Astrocyte (in vitro differentiated cells and primary cell): ENCODE data around the gene ST6GALNAC3. TPM values are rescaled to one million over a fixed set of nuclear protein-coding genes. Genes with fewer than 3 reads are reported as not detected.

Source experiments
- DNase-seq: peaks from one replicate; pipeline ENCODE4 v3.0.0-alpha.2; 2010; ENCODE audit warnings: low read depth
- FAIRE-seq: peaks from 2 replicates; lab custom pipeline; 2011; peaks lifted over from hg19 to GRCh38; lab: Jason Lieb, UNC
- H2AFZ ChIP-seq: 2 replicates; pipeline ENCODE4 v1.6.0; 2012; ENCODE audit warnings: low read depth, low read length, inconsistent platforms
- H3K27ac ChIP-seq: 2 replicates; pipeline ENCODE4 v1.5.1; 2011; ENCODE audit warnings: low read depth, low read length, inconsistent platforms
- H3K27me3 ChIP-seq: 2 replicates; pipeline ENCODE4 v1.6.0; 2011; ENCODE audit warnings: low read length, inconsistent platforms; ENCODE audit not compliant: insufficient read depth
- H3K36me3 ChIP-seq: 2 replicates; pipeline ENCODE4 v1.5.1; 2011; ENCODE audit warnings: low read length, inconsistent platforms; ENCODE audit not compliant: insufficient read depth
- H3K4me1 ChIP-seq: 2 replicates; pipeline ENCODE4 v1.5.1; 2011; ENCODE audit warnings: low read length, inconsistent platforms; ENCODE audit not compliant: insufficient read depth
- H3K4me2 ChIP-seq: 2 replicates; pipeline ENCODE4 v1.6.0; 2012; ENCODE audit warnings: low read length, inconsistent platforms
- H3K4me3 ChIP-seq: 2 replicates; pipeline ENCODE4 v1.5.1; 2011; ENCODE audit warnings: low read depth, mild to moderate bottlenecking, low read length, inconsistent platforms; ENCODE audit not compliant: insufficient read depth
- H3K79me2 ChIP-seq: 2 replicates; pipeline ENCODE4 v1.6.0; 2012; ENCODE audit warnings: mild to moderate bottlenecking, low read length, inconsistent platforms; ENCODE audit not compliant: insufficient read depth
- H3K9ac ChIP-seq: 2 replicates; pipeline ENCODE4 v1.6.0; 2012; ENCODE audit warnings: mild to moderate bottlenecking, low read length, inconsistent platforms
- H3K9me3 ChIP-seq: 2 replicates; pipeline ENCODE4 v1.5.1; 2012; ENCODE audit warnings: low read depth, mild to moderate bottlenecking, low read length, inconsistent platforms; ENCODE audit not compliant: insufficient read depth
- H4K20me1 ChIP-seq: 2 replicates; pipeline ENCODE4 v1.6.0; 2012; ENCODE audit warnings: low read length, inconsistent platforms; ENCODE audit not compliant: insufficient read depth
- H3K27ac Mint-ChIP-seq: one replicate; pipeline ENCODE4 v1.8.0; 2021; ENCODE audit warnings: mild to moderate bottlenecking, mixed read lengths; ENCODE audit not compliant: unreplicated experiment
- H3K27me3 Mint-ChIP-seq: one replicate; pipeline ENCODE4 v1.8.0; 2021; ENCODE audit warnings: low read depth, mixed read lengths; ENCODE audit not compliant: unreplicated experiment
- H3K36me3 Mint-ChIP-seq: one replicate; pipeline ENCODE4 v1.8.0; 2021; ENCODE audit warnings: low read depth, mixed read lengths; ENCODE audit not compliant: unreplicated experiment
- H3K4me1 Mint-ChIP-seq: one replicate; pipeline ENCODE4 v1.8.0; 2021; ENCODE audit warnings: low read depth, mixed read lengths; ENCODE audit not compliant: unreplicated experiment
- H3K4me3 Mint-ChIP-seq: one replicate; pipeline ENCODE4 v1.8.0; 2021; ENCODE audit warnings: mild to moderate bottlenecking, moderate library complexity, mixed read lengths; ENCODE audit not compliant: unreplicated experiment
- H3K9me3 Mint-ChIP-seq: one replicate; pipeline ENCODE4 v1.8.0; 2021; ENCODE audit warnings: mild to moderate bottlenecking, mixed read lengths; ENCODE audit not compliant: unreplicated experiment
- EZH2 ChIP-seq: IDR thresholded peaks from 2 replicates; pipeline ENCODE4 v1.6.1; 2012; ENCODE audit warnings: mild to moderate bottlenecking, low read length, inconsistent platforms; ENCODE audit not compliant: insufficient read depth
- total RNA-seq: library from RNA; stranded (reverse); gene quantifications from 2 replicates; pipeline ENCODE4 v1.2.1, GENCODE V29; 2021
- TF ChIP-seq, protein P1 (sequence below): IDR thresholded peaks from 2 replicates; pipeline ENCODE4 v1.5.1; 2011; ENCODE audit warnings: low read depth, mild to moderate bottlenecking, inconsistent platforms, low read length, moderate library complexity; ENCODE audit not compliant: insufficient read depth

The ST6GALNAC3 gene
- total RNA-seq, 1 donor from 2014 or later: 3.2 TPM

DNA sequence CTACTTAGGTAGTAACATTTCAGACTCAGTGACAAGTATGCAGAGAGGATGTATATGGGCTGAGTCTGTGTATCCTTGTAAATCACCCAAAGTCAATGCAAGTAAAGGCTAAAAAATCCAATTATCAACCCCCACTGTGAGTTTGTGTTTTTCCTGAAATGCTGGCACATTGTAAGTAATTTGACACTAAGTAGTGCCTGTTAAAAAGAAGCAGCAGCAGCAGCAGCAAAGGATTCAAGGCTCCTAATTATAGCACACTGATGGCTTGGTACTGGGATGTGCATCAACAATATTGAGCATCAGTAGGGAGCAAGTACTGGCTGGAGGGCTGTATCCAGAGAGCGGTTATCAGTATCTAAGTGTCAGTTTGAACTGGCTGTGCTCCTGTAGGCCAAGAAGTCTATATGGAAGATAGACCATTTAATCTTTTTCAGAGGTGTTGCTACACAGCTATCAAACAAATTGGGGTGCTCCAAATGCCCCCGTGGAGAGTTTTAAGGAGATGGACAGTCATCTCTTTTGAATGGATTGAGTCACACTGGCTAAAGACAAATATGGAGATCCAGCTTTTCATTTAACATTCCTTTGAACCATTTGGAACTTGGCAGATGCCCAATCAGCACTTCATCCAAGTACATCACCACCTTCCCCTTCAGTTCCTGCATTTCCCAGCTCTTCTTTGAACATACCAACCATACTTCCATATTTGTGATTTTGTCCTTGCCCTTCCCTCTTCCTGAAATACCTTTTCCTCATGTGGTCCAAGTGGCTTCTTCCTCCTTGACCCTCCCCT is 551.5 kb downstream of the ST6GALNAC3 start:
- Histone ChIP-seq H2AFZ (no peak overlapping the region), H4K20me1 (no peaks in the 10 kb centered on the region), H3K4me1 (no peaks in the 10 kb centered on the region), H3K36me3 (no peaks in the 10 kb centered on the region), H3K9ac (no peak overlapping the region), H3K9me3 (no peaks in the 10 kb centered on the region), H3K4me3 (no peak overlapping the region), H3K4me2 (no peak overlapping the region), H3K79me2 (no peaks in the 10 kb centered on the region), H3K27ac (no peak overlapping the region), H3K27me3 (no peaks in the 10 kb centered on the region)
- TF ChIP-seq EZH2: no peak
- TF ChIP-seq, protein P1, sequence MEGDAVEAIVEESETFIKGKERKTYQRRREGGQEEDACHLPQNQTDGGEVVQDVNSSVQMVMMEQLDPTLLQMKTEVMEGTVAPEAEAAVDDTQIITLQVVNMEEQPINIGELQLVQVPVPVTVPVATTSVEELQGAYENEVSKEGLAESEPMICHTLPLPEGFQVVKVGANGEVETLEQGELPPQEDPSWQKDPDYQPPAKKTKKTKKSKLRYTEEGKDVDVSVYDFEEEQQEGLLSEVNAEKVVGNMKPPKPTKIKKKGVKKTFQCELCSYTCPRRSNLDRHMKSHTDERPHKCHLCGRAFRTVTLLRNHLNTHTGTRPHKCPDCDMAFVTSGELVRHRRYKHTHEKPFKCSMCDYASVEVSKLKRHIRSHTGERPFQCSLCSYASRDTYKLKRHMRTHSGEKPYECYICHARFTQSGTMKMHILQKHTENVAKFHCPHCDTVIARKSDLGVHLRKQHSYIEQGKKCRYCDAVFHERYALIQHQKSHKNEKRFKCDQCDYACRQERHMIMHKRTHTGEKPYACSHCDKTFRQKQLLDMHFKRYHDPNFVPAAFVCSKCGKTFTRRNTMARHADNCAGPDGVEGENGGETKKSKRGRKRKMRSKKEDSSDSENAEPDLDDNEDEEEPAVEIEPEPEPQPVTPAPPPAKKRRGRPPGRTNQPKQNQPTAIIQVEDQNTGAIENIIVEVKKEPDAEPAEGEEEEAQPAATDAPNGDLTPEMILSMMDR: no peak
- H3K4me3 Mint-ChIP-seq: no peak overlapping the region
- H3K27ac Mint-ChIP-seq: no peak overlapping the region
- DNase-seq (peak; percentile 11), FAIRE-seq (no peak)
- no peaks in the 10 kb centered on the region for H3K27me3 Mint-ChIP-seq
- H3K9me3 Mint-ChIP-seq: no peaks in the 10 kb centered on the region
- H3K36me3 Mint-ChIP-seq: no peaks in the 10 kb centered on the region
- H3K4me1 Mint-ChIP-seq: peaks cover 5% of the 10 kb centered on the region

- Histone ChIP-seq H2AFZ (no peak overlapping the region), H3K4me3 (no peak overlapping the region), H3K4me2 (no peak overlapping the region), H3K9me3 (no peaks in the 10 kb centered on the region), H3K27ac (no peak overlapping the region), H3K4me1 (no peaks in the 10 kb centered on the region), H3K36me3 (no peaks in the 10 kb centered on the region), H3K9ac (no peak overlapping the region), H4K20me1 (no peaks in the 10 kb centered on the region), H3K79me2 (no peaks in the 10 kb centered on the region), H3K27me3 (no peaks in the 10 kb centered on the region)
- no peaks in the 10 kb centered on the region for H3K9me3 Mint-ChIP-seq
- no peak for DNase-seq
- TF ChIP-seq, protein P1: no peak
- no peak for TF ChIP-seq EZH2
- H3K4me3 Mint-ChIP-seq: no peak overlapping the region
- peaks cover 5% of the 10 kb centered on the region for H3K4me1 Mint-ChIP-seq
- H3K27ac Mint-ChIP-seq: no peak overlapping the region
- no peaks in the 10 kb centered on the region for H3K27me3 Mint-ChIP-seq
- H3K36me3 Mint-ChIP-seq: no peaks in the 10 kb centered on the region
- FAIRE-seq: peak; percentile 62
Observed at GRCh38 chr1:76627498-76627897, 553.0 kb downstream of the ST6GALNAC3 start.

DNA sequence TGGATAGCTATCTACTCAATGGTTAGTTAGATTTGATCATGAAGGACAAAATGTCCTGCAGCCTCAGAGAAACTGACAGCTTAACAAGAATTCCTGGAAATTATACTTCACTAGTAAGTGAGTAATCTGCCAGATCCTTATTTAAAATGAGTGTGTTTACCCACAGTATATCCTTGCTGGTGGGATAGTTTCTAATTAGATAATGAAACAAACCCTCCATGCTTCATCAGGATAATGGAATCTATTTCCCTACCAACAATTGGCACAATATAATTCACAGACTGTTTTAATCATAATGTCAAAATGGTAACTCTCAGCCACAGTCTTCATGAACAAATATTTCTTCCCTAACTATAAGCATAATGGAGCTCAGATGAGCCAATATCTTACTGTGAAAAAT is 553.4 kb downstream of the ST6GALNAC3 start:
- Histone ChIP-seq H3K79me2 (no peaks in the 10 kb centered on the region), H4K20me1 (no peaks in the 10 kb centered on the region), H2AFZ (no peak overlapping the region), H3K4me1 (no peaks in the 10 kb centered on the region), H3K36me3 (no peaks in the 10 kb centered on the region), H3K27ac (no peak overlapping the region), H3K4me2 (no peak overlapping the region), H3K9ac (no peak overlapping the region), H3K4me3 (no peak overlapping the region), H3K9me3 (no peaks in the 10 kb centered on the region), H3K27me3 (no peaks in the 10 kb centered on the region)
- Mint-ChIP-seq H3K27me3 (no peaks in the 10 kb centered on the region), H3K9me3 (no peaks in the 10 kb centered on the region), H3K4me1 (peaks cover 5% of the 10 kb centered on the region), H3K36me3 (no peaks in the 10 kb centered on the region), H3K4me3 (no peak overlapping the region), H3K27ac (no peak overlapping the region)
- DNase-seq: no peak
- no peak for TF ChIP-seq EZH2
- TF ChIP-seq, protein P1: no peak
- FAIRE-seq: no peak
